ENCODE results near the gene CD79B. TPM values are rescaled to one million over a fixed set of nuclear protein-coding genes. Genes with fewer than 3 reads are reported as not detected.

Gene CD79B
- polyA plus RNA-seq, 1 donor from 2014 or later, result not detected

- H3K9me2 ChIP-seq (ENCODE audit: insufficient read depth, low read length), result no peaks in the 10 kb centered on the region
- no peak overlapping the region for H3K27ac ChIP-seq (ENCODE audit: low read length)
- no peaks in the 10 kb centered on the region for H4K20me1 ChIP-seq (ENCODE audit: insufficient read depth)
- no peaks in the 10 kb centered on the region for H3F3A ChIP-seq (ENCODE audit: insufficient read depth, low read length, poor library complexity, severe bottlenecking)
- H3K36me3 ChIP-seq (ENCODE audit: insufficient read depth, low read length), result no peaks in the 10 kb centered on the region
- no peak for TF ChIP-seq EZH2 (IDR thresholded peaks at IDR 0.05; ENCODE audit: borderline replicate concordance, insufficient read depth, low read length, poor library complexity, severe bottlenecking)
- TF ChIP-seq, protein P1, sequence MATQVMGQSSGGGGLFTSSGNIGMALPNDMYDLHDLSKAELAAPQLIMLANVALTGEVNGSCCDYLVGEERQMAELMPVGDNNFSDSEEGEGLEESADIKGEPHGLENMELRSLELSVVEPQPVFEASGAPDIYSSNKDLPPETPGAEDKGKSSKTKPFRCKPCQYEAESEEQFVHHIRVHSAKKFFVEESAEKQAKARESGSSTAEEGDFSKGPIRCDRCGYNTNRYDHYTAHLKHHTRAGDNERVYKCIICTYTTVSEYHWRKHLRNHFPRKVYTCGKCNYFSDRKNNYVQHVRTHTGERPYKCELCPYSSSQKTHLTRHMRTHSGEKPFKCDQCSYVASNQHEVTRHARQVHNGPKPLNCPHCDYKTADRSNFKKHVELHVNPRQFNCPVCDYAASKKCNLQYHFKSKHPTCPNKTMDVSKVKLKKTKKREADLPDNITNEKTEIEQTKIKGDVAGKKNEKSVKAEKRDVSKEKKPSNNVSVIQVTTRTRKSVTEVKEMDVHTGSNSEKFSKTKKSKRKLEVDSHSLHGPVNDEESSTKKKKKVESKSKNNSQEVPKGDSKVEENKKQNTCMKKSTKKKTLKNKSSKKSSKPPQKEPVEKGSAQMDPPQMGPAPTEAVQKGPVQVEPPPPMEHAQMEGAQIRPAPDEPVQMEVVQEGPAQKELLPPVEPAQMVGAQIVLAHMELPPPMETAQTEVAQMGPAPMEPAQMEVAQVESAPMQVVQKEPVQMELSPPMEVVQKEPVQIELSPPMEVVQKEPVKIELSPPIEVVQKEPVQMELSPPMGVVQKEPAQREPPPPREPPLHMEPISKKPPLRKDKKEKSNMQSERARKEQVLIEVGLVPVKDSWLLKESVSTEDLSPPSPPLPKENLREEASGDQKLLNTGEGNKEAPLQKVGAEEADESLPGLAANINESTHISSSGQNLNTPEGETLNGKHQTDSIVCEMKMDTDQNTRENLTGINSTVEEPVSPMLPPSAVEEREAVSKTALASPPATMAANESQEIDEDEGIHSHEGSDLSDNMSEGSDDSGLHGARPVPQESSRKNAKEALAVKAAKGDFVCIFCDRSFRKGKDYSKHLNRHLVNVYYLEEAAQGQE (IDR thresholded peaks at IDR 0.05; ENCODE audit: borderline replicate concordance), result no peak
- TF ChIP-seq EP300 (conservative IDR thresholded peaks at IDR 0.05; ENCODE audit: poor library complexity, severe bottlenecking), result no peak
- TF ChIP-seq, protein P2, sequence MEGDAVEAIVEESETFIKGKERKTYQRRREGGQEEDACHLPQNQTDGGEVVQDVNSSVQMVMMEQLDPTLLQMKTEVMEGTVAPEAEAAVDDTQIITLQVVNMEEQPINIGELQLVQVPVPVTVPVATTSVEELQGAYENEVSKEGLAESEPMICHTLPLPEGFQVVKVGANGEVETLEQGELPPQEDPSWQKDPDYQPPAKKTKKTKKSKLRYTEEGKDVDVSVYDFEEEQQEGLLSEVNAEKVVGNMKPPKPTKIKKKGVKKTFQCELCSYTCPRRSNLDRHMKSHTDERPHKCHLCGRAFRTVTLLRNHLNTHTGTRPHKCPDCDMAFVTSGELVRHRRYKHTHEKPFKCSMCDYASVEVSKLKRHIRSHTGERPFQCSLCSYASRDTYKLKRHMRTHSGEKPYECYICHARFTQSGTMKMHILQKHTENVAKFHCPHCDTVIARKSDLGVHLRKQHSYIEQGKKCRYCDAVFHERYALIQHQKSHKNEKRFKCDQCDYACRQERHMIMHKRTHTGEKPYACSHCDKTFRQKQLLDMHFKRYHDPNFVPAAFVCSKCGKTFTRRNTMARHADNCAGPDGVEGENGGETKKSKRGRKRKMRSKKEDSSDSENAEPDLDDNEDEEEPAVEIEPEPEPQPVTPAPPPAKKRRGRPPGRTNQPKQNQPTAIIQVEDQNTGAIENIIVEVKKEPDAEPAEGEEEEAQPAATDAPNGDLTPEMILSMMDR (IDR thresholded peaks at IDR 0.05; ENCODE audit: poor library complexity, severe bottlenecking), result no peak
- TF ChIP-seq POLR2AphosphoS5 (IDR thresholded peaks at IDR 0.05), result no peak
- no peak for TF ChIP-seq SMC3 (conservative IDR thresholded peaks at IDR 0.05; ENCODE audit: poor library complexity)
- no peak for TF ChIP-seq MXI1 (conservative IDR thresholded peaks at IDR 0.05; ENCODE audit: poor library complexity, severe bottlenecking)
- no peak for TF ChIP-seq TAF1 (IDR thresholded peaks at IDR 0.05; ENCODE audit: low read depth)
- no peak for TF ChIP-seq RAD21 (conservative IDR thresholded peaks at IDR 0.05)
- H3K27me3 ChIP-seq (ENCODE audit: insufficient read depth, low read depth, low read length), result no peaks in the 10 kb centered on the region
- peaks cover 3% of the 10 kb centered on the region for H3K9me3 ChIP-seq (ENCODE audit: low read length)
- H3K9ac ChIP-seq (ENCODE audit: low read length), result no peak overlapping the region
- no peak overlapping the region for H3K4me3 ChIP-seq (ENCODE audit: low read length)
- no peaks in the 10 kb centered on the region for H3K79me2 ChIP-seq (replicated peaks; ENCODE audit: insufficient read depth, low read length)
- no peak overlapping the region for H3K4me2 ChIP-seq (ENCODE audit: low read length)
- no peak overlapping the region for H2AFZ ChIP-seq (ENCODE audit: low read depth, low read length)
Measured at GRCh38 chr17:63941162-63941561, 9.0 kb upstream of the CD79B start.

DNA sequence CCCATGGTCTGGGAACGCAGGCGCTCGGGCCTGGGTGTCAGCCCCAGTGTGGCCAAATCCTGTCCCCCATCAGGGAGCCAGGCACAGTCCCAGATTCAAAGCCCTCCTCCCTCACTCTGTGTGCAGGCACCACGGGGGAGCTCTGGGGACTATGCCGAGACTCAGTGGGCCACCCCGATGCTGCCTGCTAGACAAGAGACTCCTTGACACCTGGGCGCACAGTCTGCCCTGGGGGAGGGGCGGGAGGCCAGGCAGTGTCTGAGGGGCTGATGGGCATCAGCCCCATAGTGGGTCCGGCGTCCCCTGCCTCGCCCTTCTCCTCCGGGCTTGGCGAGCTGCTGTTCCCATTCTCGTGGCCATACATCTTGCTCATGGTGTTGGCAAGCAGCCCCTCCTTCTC lies 8.5 kb upstream of the CD79B start:
- no peak overlapping the region for H3K4me3 ChIP-seq (ENCODE audit: low read length)
- H3F3A ChIP-seq (ENCODE audit: insufficient read depth, low read length, poor library complexity, severe bottlenecking), result no peaks in the 10 kb centered on the region
- H3K4me2 ChIP-seq (ENCODE audit: low read length), result no peak overlapping the region
- peaks cover 3% of the 10 kb centered on the region for H3K9me3 ChIP-seq (ENCODE audit: low read length)
- no peaks in the 10 kb centered on the region for H4K20me1 ChIP-seq (ENCODE audit: insufficient read depth)
- no peaks in the 10 kb centered on the region for H3K36me3 ChIP-seq (ENCODE audit: insufficient read depth, low read length)
- H3K79me2 ChIP-seq (replicated peaks; ENCODE audit: insufficient read depth, low read length), result no peaks in the 10 kb centered on the region
- no peak overlapping the region for H3K9ac ChIP-seq (ENCODE audit: low read length)
- no peaks in the 10 kb centered on the region for H3K9me2 ChIP-seq (ENCODE audit: insufficient read depth, low read length)
- H3K27me3 ChIP-seq (ENCODE audit: insufficient read depth, low read depth, low read length), result no peaks in the 10 kb centered on the region
- no peak overlapping the region for H3K27ac ChIP-seq (ENCODE audit: low read length)
- TF ChIP-seq, protein P1 (IDR thresholded peaks at IDR 0.05; ENCODE audit: borderline replicate concordance), result no peak
- TF ChIP-seq MXI1 (conservative IDR thresholded peaks at IDR 0.05; ENCODE audit: poor library complexity, severe bottlenecking), result no peak
- TF ChIP-seq POLR2AphosphoS5 (IDR thresholded peaks at IDR 0.05), result no peak
- no peak for TF ChIP-seq EP300 (conservative IDR thresholded peaks at IDR 0.05; ENCODE audit: poor library complexity, severe bottlenecking)
- no peak for TF ChIP-seq TAF1 (IDR thresholded peaks at IDR 0.05; ENCODE audit: low read depth)
- no peak for TF ChIP-seq EZH2 (IDR thresholded peaks at IDR 0.05; ENCODE audit: borderline replicate concordance, insufficient read depth, low read length, poor library complexity, severe bottlenecking)
- no peak for TF ChIP-seq SMC3 (conservative IDR thresholded peaks at IDR 0.05; ENCODE audit: poor library complexity)
- TF ChIP-seq, protein P2 (IDR thresholded peaks at IDR 0.05; ENCODE audit: poor library complexity, severe bottlenecking), result no peak
- TF ChIP-seq RAD21 (conservative IDR thresholded peaks at IDR 0.05), result no peak
- H2AFZ ChIP-seq (ENCODE audit: low read depth, low read length), result no peak overlapping the region

All from neural cell (in vitro differentiated cells).